Measurements from ENCODE around the gene LRRC8C.
A peak's percentile ranks its signal among the peaks of the same experiment; 100 is the strongest.

LRRC8C gene

GRCh38 chr1:89736937-89737733, 104.2 kb downstream of the LRRC8C start:
- DNase-seq: no peak

DNA sequence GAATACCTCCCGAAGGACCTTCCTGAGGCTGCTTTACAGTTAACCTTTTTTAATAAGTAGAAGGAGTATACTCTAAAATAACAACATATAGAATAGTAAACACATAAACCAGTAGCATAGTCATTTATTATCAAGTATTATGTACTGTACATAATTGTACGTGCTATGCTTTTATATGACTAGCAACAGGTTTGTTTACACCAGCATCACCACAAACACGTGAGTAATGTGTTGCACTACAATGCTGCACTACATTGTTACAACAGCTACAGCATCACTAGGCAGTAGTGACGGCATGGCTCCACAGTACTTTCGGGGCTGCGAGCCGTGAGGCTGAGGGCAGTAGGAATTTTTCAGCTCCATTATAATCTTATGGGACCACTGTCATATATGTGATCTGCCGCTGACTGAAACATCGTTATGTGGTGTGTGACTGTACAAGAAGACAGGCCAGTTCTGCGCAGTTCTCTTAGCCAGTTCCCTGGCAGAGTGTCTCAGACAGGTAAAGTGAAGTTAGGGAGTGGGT, 105.1 kb downstream of the LRRC8C start:
- DNase-seq: no peak

DNA sequence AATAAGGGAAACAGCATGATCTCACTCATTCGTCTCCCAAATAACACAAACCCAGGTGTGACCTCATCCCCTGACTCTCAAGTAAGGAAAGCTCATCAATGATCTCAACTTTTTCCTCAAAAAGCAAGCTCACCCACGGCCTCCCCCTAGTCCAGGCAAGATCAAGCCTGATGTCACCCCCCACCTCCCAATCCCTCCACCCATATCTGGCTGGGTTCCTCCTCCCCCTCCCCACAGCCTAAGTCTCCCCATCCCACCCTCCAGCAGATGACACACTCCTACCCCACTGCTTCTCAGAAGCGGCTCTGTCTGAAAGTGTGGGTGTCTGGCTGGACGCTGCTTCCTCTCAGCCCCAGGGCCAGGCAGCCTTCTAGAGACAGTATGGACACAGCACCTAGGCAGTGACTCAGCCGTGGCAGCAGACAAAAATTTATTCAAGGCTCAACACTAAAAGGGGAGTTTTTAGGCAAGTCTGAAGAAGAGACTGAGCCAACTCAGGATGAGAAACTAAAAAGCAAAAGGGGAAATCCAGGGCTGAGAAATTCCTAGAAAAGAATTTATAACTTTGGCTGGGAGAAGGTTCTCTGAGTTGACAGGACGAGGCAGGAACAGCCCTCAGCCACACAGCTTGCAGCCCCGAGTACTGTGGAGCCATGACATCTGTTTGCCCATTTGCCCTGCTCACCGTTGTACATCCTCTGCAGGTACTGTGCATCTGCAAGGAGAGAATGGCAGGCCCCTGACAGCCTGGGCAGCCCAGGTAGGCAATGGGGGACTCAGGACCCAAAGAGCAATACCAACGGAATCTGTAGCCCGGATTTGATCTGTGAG, 106.3 kb downstream of the LRRC8C start:
- peak; percentile 54 to 60 for DNase-seq

DNA sequence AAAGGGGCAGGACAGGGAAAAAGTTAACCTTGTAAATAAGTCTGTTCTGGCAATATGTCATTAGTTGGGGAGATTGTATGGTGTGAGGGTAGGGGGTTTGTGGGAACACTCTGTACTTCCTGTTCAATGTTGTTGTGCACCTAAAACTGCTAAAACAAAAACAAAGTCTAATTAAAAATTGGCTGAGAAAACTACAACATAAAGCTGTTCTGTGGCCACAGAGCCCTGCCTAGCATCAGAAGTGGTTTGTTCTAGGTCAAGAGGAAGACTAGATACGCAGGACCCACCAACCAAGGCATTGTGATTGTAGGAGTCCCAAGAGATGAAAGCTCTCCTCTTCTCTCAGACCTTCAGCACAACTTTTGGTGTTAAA, 106.9 kb downstream of the LRRC8C start:
- DNase-seq: no peak

DNA sequence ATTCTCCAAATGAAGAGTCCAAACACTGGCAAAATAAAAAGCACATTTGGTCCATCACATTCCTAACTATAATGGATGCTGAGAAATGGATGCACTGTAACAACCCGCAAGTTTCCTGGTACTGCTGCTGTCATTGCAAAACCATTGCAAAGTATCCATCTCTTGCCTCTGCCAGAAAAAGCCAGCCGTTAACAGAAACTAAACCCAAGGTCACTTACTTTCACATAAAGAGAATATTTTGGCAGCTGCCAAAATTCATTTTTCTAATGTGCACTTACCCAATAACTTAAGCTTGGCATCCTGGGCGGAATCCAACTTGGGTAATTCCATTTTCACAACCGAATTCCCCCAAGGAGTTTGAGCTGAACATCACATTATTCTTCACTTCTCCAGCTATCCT, 110.9 kb downstream of the LRRC8C start:
- DNase-seq: no peak

- no peak for DNase-seq
These were observed 113.7 kb downstream of the LRRC8C start for GRCh38 chr1:89746424-89747149.

GRCh38 chr1:89753761-89754160, 120.8 kb downstream of the LRRC8C start:
- DNase-seq: no peak

DNA sequence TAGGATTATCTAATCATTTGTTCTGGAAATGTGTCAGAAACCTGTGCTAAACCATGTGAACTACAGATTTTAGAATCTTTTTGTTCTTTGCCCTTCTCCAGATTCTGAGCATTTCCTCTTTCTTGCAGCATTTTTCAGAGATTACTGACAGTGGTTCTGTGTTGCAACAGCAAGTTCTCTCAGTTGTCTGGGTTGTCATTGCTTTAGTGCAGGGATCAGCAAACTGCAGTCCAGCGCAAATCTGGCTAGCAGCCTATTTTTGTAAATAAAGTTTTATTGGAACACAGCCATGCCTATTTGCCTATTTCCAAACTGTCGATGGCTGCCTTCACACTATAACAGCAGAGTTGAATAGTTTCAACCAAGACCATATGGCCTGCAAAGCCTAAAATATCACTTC, 121.6 kb downstream of the LRRC8C start:
- no peak for DNase-seq

GRCh38 chr1:89755591-89755990, 122.7 kb downstream of the LRRC8C start:
- DNase-seq: no peak

DNA sequence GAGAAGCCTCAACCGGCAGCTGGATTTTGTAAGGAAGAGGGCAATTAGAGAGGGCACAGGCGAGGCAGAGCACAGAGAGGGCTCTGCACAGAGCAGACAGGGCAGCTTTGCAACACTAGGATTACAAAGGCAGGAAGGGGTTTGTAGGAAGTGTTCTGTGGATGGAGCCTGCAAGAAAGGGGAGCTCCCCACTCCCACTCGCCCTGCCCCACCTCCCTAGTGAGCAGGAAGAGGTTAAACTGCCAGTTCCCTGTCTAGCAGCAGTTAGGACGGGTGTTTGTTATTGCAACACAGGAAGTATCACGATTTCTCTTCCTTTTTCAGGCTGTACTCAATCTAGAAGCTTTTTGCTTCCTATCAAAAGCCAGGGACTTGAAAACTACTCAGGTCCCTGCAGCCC, 124.6 kb downstream of the LRRC8C start:
- DNase-seq: peak in 1 of 2 donors; percentile 16

DNA sequence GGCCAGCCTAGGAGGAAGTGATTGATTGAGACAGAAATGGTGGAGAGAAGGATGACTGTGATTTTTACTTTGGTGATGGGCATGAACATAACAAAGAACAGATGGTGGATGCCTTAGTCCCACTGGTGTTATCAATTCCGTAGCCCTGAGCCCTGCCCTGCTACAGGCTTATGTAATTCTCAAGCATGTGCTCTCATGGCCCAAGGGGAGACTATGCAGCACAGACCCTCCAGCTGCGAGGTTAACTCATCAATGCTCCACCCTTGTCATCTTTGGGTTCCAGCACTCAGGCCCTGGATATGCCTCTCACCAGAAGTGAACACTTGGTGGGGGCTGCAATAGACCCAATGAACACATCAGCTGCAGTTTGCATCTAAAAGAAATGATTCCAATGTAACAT, 125.2 kb downstream of the LRRC8C start:
- no peak for DNase-seq

GRCh38 chr1:89759036-89759435, 126.1 kb downstream of the LRRC8C start:
- no peak for DNase-seq

DNA sequence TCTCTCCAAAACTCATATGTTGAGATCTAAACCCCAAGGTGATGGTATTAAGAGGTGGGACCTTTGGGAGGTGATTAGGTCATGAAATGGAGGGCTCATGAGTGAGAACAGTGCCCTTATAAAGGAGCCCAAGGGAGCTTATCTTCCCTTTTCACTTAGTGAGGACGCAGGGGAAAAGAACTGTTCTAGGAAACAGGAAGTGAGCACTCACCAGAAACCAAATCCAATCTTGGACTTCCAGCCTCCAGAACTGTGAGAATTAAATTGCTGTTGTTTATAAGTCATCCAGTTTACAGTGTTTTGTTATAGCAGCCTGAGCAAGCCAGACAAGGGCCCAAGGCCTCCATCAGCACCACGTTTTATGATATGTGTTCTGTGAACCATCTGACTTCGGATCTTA, 127.6 kb downstream of the LRRC8C start:
- DNase-seq: no peak

GRCh38 chr1:89761338-89761737, 128.4 kb downstream of the LRRC8C start:
- DNase-seq: no peak

DNA sequence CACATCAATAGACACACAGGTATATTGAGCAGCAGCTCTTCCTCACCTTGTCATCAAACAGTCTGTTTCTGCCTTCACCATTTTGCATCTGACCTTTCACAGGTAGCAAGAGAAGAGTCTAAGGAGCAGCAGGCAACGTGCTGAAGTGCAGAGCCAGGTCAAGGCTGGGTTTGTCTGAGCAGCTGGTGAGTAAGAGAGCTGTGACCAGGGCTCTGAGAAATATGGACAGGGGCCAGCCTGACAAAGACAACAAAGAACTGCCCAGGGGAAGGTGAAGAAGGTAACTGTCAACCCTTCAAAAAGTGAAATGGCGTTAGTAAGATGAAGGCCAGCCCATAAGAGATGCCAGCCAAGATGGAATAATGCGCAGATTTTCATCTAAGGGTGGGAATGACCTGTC, 129.0 kb downstream of the LRRC8C start:
- no peak for DNase-seq

DNA sequence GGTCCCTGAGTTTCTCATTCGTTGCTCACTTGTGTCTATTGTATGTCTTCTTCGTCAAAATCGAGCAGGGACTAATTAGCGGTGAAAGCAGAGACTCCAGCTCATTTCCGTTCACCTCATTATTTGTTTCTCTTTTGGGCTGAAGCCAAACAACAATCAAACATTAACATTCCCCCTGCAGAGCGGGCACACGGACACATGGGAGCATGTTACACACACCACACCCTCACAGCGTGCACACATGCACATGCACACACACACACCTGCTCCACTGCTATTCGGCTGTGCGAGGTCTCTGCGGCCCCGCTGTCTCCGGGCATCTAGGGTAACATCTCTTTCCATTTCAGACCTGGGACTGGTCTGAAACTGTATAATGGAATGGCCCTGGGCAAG, 129.5 kb downstream of the LRRC8C start:
- no peak for DNase-seq

- peak; percentile 87 to 89 for DNase-seq
These were observed 130.1 kb downstream of the LRRC8C start for GRCh38 chr1:89762779-89763648.

DNA sequence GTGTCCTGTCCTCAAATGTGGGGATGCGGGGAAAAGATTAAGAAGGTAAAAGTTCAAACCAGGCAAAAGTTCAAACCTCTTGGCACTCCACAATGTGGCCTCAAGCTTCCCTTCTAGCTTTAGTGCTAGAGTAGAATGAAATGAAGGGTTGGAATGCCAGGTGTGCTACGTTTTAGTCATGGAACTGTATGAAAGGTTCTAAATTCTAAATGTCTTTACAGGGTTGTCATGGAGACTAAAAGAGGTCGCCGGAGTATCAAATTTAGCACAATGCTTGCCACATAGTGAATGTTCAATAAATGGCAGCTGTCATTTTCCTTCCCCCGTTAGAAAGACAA, 130.7 kb downstream of the LRRC8C start:
- no peak for DNase-seq

DNA sequence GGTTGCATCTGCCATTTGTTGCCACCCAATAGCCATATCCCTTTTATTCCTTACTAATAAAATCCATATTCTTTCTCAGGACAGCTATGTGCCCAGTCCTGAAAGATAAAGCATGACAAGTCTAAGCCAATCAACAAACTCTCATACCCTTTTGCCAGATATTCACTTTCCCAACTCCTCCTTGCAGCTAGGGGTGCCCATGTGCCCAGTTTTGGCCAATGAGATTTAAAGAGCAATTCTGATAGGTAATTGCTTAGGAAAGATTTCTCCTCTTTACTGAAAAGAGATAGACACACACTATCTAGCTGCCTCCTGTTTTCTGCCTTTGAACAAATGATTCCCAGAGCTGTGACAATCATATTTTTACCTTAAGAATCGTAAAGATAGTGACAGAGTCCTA, 132.9 kb downstream of the LRRC8C start:
- DNase-seq: no peak

- DNase-seq: no peak
These were observed 134.7 kb downstream of the LRRC8C start for GRCh38 chr1:89767618-89768017.

Measured in activated CD4-positive, alpha-beta T cell treated with anti-CD3 and anti-CD28 coated beads for 4 hours (primary cell).